Lung (tissue), 12 donors: ENCODE measurements around the gene AGO4. TPM values are rescaled to one million over a fixed set of nuclear protein-coding genes. Genes with fewer than 3 reads are reported as not detected.
A peak's percentile ranks its signal among the peaks of the same experiment; 100 is the strongest.

Experiments
- ATAC-seq: fragments of 200-7000 bp; cut with Tn5 transposase; one replicate; pipeline ENCODE4 v1.9.1; 2020; ENCODE audit warnings: moderate number of reproducible peaks; ENCODE audit not compliant: insufficient read depth, low FRiP score
- DNase-seq, 3 donors: peaks; one replicate each; pipeline ENCODE4 v3.0.0-alpha.2; 2013 to 2017
- H3K27ac ChIP-seq, 2 donors: one replicate each; pipeline ENCODE4 v1.5.1; 2013; ENCODE audit warnings: mild to moderate bottlenecking in 2 of 2, moderate library complexity in 2 of 2, control low read depth in 1 of 2, inconsistent platforms in 1 of 2, low read depth in 1 of 2, low read length in 1 of 2
- H3K27me3 ChIP-seq, 3 donors: one replicate each; pipeline ENCODE4 v1.5.1; 2013; ENCODE audit warnings: low read length in 2 of 3; ENCODE audit not compliant: control insufficient read depth in 3 of 3, insufficient read depth in 3 of 3
- H3K36me3 ChIP-seq, 4 donors: one replicate each; pipeline ENCODE4 v1.5.1; 2013; ENCODE audit warnings: low read length in 4 of 4, mild to moderate bottlenecking in 1 of 4, moderate library complexity in 1 of 4; ENCODE audit not compliant: control insufficient read depth in 4 of 4, insufficient read depth in 4 of 4
- H3K4me1 ChIP-seq, 5 donors: one replicate each; pipeline ENCODE4 v1.5.1; 2013; ENCODE audit warnings: low read length in 5 of 5, mild to moderate bottlenecking in 2 of 5, moderate library complexity in 1 of 5; ENCODE audit not compliant: control insufficient read depth in 5 of 5, insufficient read depth in 5 of 5
- H3K4me3 ChIP-seq: one replicate; pipeline ENCODE4 v1.5.1; 2013; ENCODE audit warnings: mild to moderate bottlenecking, control low read depth, moderate library complexity
- H3K9ac ChIP-seq, 2 donors: one replicate each; pipeline ENCODE4 v1.5.1; 2013; ENCODE audit warnings: low read length in 2 of 2, control low read depth in 1 of 2; ENCODE audit not compliant: insufficient read depth in 1 of 2
- H3K9me3 ChIP-seq, 4 donors: one replicate each; pipeline ENCODE4 v1.5.1; 2013; ENCODE audit warnings: low read length in 3 of 4, mild to moderate bottlenecking in 1 of 4, moderate library complexity in 1 of 4; ENCODE audit not compliant: control insufficient read depth in 4 of 4, insufficient read depth in 3 of 4
- CTCF ChIP-seq: IDR thresholded peaks from 2 replicates; pipeline ENCODE4 v1.5.1; 2012; ENCODE audit warnings: mild to moderate bottlenecking; ENCODE audit errors: control extremely low read depth, extremely low read depth
- WGBS, 2 donors: extraction: QIAGEN DNeasy Blood & Tissue Kit; methylation state at CpG; one replicate each; pipeline ENCODE4 v1.1.7; 2013; 5-methylcytosine and 5-hydroxymethylcytosine counted together
- polyA plus RNA-seq, 2 donors: library from polyadenylated mRNA; stranded (reverse); fragments of 200-250 nt; gene quantifications; one replicate each; pipeline ENCODE4 v1.2.1, GENCODE V29; 2013
- total RNA-seq, 2 donors: library from RNA; depleted of rRNA in 1 of 2; stranded (reverse); fragments of >200 nt in 1 of 2; gene quantifications; one replicate each; pipeline ENCODE4 v1.2.1, GENCODE V29; 2014 to 2021
- donor health status: control.
- donor health status: control.
- donor health status: Bipolar disorder and iron deficiency.
- donor health status: healthy.
- donor health status: DM: yes; HTN: yes; CAD: no.

AGO4 gene
- total and polyA plus RNA-seq, 4 donors, result 8.5 to 37.3 (median 19.2) TPM

- TF ChIP-seq CTCF, result no peak
- H3K4me3 ChIP-seq, result no peak overlapping the region
- no peaks in the 10 kb centered on the region for H3K27me3 ChIP-seq
- H3K9me3 ChIP-seq, result no peaks in the 10 kb centered on the region
- H3K36me3 ChIP-seq, result peaks cover 11 to 22% (median 15%) of the 10 kb centered on the region in 4 donors
- peak overlapping the region in 1 of 2 donors; percentile 45 for H3K27ac ChIP-seq
- H3K4me1 ChIP-seq, result peaks cover 0 to 23% (median 13%) of the 10 kb centered on the region in 5 donors
- no peak for DNase-seq
- no peak for ATAC-seq
- H3K9ac ChIP-seq, result no peak overlapping the region
- WGBS, 2 donors, result 75 to 84% methylated on average over 1 of the region's 1 CpG
These were observed 40.2 kb downstream of the AGO4 start for GRCh38 chr1:35847935-35848565.

- peaks cover 14 to 32% (median 17%) of the 10 kb centered on the region in 4 donors for H3K36me3 ChIP-seq
- TF ChIP-seq CTCF, result no peak
- H3K9ac ChIP-seq, result no peak overlapping the region
- H3K27ac ChIP-seq, result no peak overlapping the region
- H3K27me3 ChIP-seq, result no peaks in the 10 kb centered on the region
- no peaks in the 10 kb centered on the region for H3K9me3 ChIP-seq
- DNase-seq (no peak), ATAC-seq (no peak)
- H3K4me3 ChIP-seq, result no peak overlapping the region
- 91 to 95% methylated on average over 2 of the region's 2 CpGs for WGBS, 2 donors
- H3K4me1 ChIP-seq, result peaks cover 0 to 23% (median 13%) of the 10 kb centered on the region in 5 donors
These were observed 42.2 kb downstream of the AGO4 start for GRCh38 chr1:35850051-35850450.

GRCh38 chr1:35850716-35851115 lies 42.9 kb downstream of the AGO4 start:
- Histone ChIP-seq H3K9ac (no peak overlapping the region), H3K27me3 (no peaks in the 10 kb centered on the region), H3K4me3 (no peak overlapping the region), H3K27ac (no peak overlapping the region), H3K36me3 (peaks cover 17 to 32% (median 19%) of the 10 kb centered on the region in 4 donors), H3K9me3 (no peaks in the 10 kb centered on the region), H3K4me1 (peaks cover 0 to 20% (median 13%) of the 10 kb centered on the region in 5 donors)
- no peak for TF ChIP-seq CTCF
- WGBS, 2 donors, result 89 to 97% methylated on average over 5 of the region's 5 CpGs
- no peak for ATAC-seq
- DNase-seq, result no peak
